ENCODE results near the gene CTR9. TPM values are rescaled to one million over a fixed set of nuclear protein-coding genes. Genes with fewer than 3 reads are reported as not detected.

Gene CTR9
- total and polyA plus RNA-seq, 8 donors: 33.8 to 64.6 (median 58.4) TPM

DNA sequence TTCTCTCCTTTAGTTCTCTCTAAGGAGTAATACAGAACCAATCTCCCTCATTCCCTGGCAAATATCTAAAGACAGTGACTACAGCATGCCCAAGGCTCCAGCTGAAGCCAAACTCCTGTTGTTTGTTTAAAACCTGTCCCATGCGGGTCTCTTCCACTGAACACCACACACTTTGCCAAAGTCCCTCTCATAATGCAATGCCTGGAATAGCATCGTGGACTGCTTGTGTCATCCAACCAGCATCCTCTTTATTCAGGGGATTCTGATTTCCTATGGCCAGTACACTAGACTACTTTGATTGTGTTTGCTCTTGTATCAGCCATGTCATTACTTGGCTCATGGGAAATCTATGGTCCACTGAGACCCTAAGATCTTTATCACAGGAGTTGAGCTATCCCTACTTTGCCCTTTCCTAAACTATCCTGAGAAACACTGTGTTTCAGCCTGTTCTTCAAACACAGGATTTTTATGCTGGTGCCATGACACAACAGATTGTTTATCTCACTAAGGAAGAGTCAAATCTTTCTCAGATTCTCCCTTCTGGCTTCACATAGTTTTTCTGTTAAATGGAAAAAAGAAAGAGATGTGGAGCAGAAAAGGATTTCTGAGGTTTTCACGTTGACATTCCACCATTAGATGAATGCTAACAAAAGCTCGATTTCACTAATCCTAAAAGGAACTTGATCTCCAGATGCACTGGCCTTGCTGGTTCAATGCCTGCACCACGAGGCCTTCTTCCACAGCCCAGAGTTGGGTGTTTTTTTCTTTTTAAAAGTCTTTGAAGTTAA is 41.6 kb upstream of the CTR9 start:
- intact Hi-C loops (cut with DNase I): no loop called here
- no peaks in the 10 kb centered on the region for H3K36me3 ChIP-seq

DNA sequence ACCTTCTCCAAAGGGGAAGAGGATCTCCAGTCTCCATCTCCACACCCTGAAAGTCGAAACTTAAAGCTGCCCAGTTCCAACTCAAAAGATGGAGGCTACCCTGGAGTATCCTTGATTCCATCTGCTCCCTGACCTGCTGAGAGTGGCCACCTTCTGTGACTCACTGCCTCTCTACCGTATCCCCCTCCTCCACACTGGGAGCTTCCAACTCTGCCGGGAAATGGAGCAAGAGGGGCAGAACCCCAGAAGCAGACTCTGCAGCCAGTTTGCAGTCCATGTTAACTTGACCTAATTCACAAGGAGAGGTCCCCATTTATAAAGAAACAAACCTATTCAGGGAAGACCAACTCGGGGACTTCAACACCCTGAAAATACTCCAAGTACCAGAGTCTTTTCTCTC is 35.5 kb upstream of the CTR9 start:
- DNase-seq (no peak), ATAC-seq (no peak)
- H3K27ac ChIP-seq: no peak overlapping the region
- no peaks in the 10 kb centered on the region for H3K4me1 ChIP-seq
- intact Hi-C loops (cut with DNase I): no loop called here
- H3K27me3 ChIP-seq: no peaks in the 10 kb centered on the region
- TF ChIP-seq, protein P1, sequence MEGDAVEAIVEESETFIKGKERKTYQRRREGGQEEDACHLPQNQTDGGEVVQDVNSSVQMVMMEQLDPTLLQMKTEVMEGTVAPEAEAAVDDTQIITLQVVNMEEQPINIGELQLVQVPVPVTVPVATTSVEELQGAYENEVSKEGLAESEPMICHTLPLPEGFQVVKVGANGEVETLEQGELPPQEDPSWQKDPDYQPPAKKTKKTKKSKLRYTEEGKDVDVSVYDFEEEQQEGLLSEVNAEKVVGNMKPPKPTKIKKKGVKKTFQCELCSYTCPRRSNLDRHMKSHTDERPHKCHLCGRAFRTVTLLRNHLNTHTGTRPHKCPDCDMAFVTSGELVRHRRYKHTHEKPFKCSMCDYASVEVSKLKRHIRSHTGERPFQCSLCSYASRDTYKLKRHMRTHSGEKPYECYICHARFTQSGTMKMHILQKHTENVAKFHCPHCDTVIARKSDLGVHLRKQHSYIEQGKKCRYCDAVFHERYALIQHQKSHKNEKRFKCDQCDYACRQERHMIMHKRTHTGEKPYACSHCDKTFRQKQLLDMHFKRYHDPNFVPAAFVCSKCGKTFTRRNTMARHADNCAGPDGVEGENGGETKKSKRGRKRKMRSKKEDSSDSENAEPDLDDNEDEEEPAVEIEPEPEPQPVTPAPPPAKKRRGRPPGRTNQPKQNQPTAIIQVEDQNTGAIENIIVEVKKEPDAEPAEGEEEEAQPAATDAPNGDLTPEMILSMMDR (IDR thresholded peaks at IDR 0.05): no peak
- no peaks in the 10 kb centered on the region for H3K9me3 ChIP-seq
- H3K36me3 ChIP-seq: no peaks in the 10 kb centered on the region
- no peak overlapping the region for H3K4me3 ChIP-seq

More for the DNA sequence above, 41.6 kb upstream of the CTR9 start:
- no peaks in the 10 kb centered on the region for H3K27me3 ChIP-seq
- no peaks in the 10 kb centered on the region for H3K4me1 ChIP-seq
- ATAC-seq: no peak
- TF ChIP-seq, protein P1 (IDR thresholded peaks at IDR 0.05): no peak
- no peak for DNase-seq
- no peak overlapping the region for H3K27ac ChIP-seq
- no peak overlapping the region for H3K4me3 ChIP-seq
- H3K9me3 ChIP-seq: no peaks in the 10 kb centered on the region

DNA sequence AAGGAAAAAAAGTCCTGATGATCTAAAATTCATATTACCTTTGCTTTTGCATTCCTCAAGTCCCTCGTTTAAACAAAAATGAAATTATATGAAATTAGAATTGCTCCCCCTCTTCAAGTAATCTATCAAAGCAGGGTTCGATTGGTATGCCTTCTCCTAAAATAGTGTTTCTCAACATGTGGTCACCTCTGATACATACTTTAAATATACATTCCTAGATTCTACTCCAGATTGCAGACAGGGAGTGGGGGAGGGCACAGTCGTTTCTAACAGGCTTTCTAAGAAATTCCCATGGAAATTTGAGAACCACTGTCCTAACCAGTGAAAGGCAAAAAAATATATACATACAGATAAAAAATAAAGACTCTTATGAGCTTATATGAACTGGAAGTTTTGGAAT is 34.9 kb upstream of the CTR9 start:
- DNase-seq: no peak
- intact Hi-C loops (cut with DNase I): no loop called here
- ATAC-seq: no peak
- H3K36me3 ChIP-seq: no peaks in the 10 kb centered on the region
- no peaks in the 10 kb centered on the region for H3K27me3 ChIP-seq
- H3K9me3 ChIP-seq: no peaks in the 10 kb centered on the region
- H3K4me3 ChIP-seq: no peak overlapping the region
- no peaks in the 10 kb centered on the region for H3K4me1 ChIP-seq
- H3K27ac ChIP-seq: no peak overlapping the region
- TF ChIP-seq, protein P1 (IDR thresholded peaks at IDR 0.05): no peak

DNA sequence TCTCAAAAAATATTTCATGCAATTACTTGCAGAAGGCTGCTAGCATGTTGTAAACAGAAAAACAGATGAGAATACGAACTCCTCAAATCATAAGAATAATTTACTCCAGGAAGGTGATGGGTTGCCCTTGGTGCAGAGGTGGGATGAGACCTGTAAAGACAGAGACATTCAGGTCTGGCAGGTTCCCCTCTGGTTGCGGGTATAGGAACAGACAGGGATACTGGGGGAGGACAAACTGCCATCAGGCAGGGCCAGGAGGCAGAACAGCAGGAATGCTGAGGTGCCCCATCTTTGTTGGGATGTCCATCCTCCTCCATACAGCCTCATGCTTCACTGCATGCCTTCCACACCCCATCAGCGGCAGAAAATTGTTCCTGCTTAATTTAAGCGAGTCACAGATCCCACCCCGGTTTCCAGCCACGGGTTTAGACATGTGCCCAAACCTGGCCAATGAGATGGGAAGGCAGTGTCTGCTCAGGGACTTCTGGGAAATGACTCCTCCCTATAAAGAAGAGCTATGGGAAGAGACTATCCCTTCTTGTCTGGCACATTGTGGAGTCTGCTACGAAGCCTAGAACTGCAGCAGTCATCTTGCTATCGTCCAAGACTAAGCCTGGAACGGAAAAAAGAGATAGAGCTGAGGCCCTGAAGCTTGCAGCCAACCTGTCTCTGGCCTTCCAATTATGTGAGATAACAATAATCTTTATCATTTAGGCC is 34.3 kb upstream of the CTR9 start:
- H3K4me3 ChIP-seq: no peak overlapping the region
- ATAC-seq (no peak), DNase-seq (no peak)
- H3K4me1 ChIP-seq: no peaks in the 10 kb centered on the region
- TF ChIP-seq, protein P1 (IDR thresholded peaks at IDR 0.05): no peak
- no peaks in the 10 kb centered on the region for H3K27me3 ChIP-seq
- H3K9me3 ChIP-seq: no peaks in the 10 kb centered on the region
- H3K36me3 ChIP-seq: no peaks in the 10 kb centered on the region
- intact Hi-C loops (cut with DNase I): no loop called here
- H3K27ac ChIP-seq: no peak overlapping the region

DNA sequence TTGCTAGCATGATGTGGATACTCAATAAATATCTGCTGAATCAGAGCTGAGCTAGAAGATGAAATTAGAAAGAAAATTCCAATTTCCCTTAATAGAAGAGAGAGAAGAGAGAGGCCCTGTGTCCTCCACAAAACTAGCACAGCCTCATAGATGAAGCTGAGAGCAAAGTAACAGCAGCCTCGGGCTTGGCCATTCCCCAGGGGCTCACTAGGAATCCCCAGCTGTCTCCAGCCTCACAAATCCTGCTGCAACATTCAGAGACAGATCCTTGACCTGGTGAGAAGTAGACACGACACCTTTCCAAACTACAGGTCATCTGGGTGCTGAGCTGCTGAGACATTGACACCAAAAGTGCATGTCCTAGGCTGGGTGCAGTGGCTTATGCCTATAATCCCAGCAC is 31.4 kb upstream of the CTR9 start:
- ATAC-seq (no peak), DNase-seq (no peak)
- H3K27ac ChIP-seq: no peak overlapping the region
- intact Hi-C loops (cut with DNase I): no loop called here
- H3K4me3 ChIP-seq: no peak overlapping the region
- H3K36me3 ChIP-seq: no peaks in the 10 kb centered on the region
- peaks cover 0 to 9% of the 10 kb centered on the region in 2 donors for H3K27me3 ChIP-seq
- TF ChIP-seq, protein P1 (IDR thresholded peaks at IDR 0.05): no peak
- H3K4me1 ChIP-seq: peaks cover 0 to 3% of the 10 kb centered on the region in 2 donors
- no peaks in the 10 kb centered on the region for H3K9me3 ChIP-seq
